Measurements from ENCODE around the gene RAMP2.
"Not testable (repeated sequence)": the region's sequence is repeated elsewhere in the genome, so short reads cannot be mapped to it uniquely, and the experiment has no call there.

Gene RAMP2

DNA sequence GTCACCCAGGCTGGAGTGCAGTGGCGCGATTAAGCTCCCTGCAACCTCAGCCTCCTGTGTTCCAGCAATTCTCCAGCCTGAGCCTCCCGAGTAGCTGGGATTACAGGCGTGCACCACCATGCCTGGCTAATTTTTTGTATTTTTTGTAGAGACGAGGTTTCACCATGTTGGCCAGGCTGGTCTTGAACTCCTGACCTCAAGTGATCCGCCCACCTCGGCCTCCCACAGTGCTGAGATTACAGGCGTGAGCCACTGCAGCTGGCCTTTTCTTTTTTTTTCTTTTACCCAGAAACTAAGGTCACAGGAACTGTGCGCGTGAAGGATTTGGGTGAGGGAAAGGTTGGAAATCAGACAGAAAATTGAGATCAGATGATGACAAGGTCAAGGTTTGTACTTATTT lies 8.9 kb downstream of the RAMP2 start:
- not testable (repeated sequence) for DNase-seq (ENCODE audit: low read depth)

DNA sequence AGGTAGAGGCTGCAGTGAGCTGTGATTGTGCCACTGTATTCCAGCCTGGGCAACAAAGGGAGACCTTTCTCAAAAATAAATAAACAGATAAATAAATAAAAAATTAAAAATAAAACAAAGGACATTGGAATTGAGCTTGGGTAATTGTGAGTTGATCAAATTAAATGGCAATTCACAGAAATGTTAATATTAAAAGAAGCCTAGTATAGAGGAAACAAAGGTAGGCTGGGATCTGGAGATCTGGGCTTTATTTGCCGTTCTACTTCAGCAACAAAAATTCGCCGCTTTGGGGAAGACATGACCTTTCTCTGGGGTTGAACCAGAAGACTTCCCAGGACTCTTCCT lies 11.9 kb downstream of the RAMP2 start:
- DNase-seq (ENCODE audit: low read depth): no peak

DNA sequence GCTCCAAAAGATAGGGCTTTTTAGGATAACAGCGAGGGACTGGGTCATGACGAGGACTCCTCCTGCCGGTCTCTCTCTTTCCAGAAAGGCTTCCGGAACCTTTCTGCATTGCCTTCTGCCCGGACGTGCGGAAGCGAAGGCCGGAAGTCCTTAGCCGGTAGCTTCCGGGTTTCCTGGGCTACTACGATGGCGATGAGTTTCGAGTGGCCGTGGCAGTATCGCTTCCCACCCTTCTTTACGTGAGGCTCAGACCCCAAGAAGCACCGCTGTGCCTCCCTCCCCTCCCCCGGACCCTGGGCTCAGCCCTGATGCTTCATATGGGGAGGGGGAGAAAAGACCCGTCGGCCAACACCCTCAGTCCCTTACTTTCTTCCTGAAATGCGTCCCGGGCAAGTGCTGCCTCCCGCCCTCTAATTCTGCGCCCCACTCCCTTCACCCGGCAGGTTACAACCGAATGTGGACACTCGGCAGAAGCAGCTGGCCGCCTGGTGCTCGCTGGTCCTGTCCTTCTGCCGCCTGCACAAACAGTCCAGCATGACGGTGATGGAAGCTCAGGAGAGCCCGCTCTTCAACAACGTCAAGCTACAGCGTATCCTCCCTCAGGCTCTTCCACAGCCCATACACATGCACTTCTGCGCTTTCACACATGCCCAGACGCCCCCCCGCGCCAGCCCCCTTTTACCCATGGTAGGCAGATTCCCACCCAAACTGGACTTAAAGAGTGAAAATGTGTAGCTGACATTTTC lies 12.4 kb downstream of the RAMP2 start, which contains the start of gene VPS25:
VPS25 (plus strand) TSS at position 160 of the 746 bp plus-strand sequence; CDS start at position 187, 27 bp downstream.
- DNase-seq (ENCODE audit: low read depth): peak; percentile 86

DNA sequence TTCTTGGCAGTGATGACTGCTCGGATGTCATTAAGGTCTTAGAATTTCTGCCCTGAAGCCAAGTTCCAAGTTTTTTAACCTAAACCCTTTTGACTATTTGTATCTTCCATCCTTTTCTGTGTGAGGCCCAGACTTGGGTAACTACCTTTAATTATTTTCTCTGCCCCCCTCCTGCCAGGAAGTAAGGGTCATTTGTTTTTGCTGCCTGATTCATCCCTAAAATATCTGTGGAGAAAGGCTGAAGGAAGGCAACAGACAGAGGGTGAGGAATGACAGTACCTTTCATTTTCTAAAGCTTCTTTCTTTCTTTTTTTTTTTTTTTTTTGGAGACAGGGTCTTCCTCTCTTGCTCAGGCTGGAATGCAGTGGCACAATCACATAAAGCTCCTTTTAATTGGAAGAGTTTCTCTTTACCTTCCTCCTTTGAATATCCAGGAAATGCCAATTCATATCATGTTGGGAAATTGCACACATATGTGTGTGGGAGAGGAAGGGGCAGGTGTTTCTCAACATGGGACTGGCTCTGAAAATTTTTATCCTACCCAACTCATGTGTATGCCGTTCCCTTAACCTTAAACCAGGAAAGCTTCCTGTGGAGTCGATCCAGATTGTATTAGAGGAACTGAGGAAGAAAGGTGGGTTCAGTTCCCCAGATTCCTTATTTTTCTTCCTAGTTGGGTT lies 13.2 kb downstream of the RAMP2 start:
- DNase-seq (ENCODE audit: low read depth): peak; percentile 51

DNA sequence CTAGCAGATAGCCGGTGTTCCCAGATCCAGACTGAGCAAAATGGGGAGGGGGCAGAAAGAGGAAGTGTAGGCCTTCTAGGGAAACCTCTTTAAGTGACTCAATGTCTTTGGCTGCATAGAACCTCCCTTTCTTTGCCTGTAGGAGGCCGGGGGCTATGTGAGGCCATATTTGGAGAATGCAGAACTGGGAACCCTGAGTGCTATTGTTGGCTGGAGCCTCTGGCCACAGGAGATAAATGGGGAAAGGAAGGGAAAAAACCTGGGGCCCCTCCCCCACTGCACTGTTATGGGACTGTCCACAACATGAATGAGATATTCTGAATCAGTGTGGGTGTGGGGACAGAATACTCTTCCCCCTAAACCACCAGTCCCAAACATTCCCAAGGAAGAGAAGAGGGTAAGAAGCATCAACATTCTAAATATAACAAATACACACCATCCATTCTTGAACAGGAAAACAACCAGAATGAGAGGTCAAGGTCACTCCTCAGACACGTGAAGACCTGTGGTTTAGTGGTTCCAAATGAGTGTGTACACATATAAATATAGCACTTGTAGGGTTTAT lies 14.6 kb downstream of the RAMP2 start:
- DNase-seq (ENCODE audit: low read depth): peak; percentile 56

DNA sequence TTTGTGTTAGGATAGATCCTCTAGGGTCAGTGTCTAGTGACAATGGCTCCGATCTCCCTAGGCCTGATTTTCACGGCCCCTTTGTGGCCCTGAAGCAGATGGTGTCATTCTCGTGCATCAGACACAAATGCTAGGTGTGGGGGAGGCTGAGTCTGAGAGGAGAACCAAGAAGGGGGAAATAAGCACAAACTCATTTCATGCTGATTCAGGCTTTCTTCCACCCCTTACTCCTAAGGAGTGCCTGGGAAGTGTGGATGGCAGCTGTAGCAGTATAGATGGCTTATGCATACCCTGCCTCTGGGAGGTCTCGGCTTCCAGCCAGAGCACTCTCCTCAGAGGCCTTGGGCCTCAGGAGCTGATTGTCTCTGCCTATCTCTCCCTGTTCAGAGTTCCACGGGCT lies 17.5 kb downstream of the RAMP2 start:
- DNase-seq (ENCODE audit: low read depth): no peak

DNA sequence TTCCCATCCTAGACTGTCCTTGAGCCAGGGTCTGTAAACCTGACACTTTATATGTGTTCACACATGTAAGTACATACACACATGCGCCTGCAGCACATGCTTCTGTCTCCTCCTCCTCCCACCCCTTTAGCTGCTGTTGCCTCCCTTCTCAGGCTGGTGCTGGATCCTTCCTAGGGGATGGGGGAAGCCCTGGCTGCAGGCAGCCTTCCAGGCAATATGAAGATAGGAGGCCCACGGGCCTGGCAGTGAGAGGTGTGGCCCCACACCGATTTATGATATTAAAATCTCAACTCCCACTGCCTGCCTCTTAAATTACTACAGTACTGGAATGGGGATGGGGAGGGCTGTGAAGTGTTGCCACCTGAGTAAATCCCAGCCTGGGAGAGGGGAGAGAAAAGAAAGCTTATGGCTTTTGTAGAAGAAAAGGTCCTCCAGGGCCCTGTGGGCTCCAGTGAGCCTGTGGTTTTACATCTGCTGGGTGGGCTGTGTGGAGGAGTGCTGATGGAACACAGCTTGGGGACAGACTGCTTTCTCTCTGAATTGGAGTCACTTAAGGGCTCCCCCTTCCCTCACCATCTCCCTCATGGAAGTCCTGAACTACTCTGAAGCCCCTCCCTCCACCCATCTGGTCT lies 18.4 kb downstream of the RAMP2 start:
- no peak for DNase-seq (ENCODE audit: low read depth)

DNA sequence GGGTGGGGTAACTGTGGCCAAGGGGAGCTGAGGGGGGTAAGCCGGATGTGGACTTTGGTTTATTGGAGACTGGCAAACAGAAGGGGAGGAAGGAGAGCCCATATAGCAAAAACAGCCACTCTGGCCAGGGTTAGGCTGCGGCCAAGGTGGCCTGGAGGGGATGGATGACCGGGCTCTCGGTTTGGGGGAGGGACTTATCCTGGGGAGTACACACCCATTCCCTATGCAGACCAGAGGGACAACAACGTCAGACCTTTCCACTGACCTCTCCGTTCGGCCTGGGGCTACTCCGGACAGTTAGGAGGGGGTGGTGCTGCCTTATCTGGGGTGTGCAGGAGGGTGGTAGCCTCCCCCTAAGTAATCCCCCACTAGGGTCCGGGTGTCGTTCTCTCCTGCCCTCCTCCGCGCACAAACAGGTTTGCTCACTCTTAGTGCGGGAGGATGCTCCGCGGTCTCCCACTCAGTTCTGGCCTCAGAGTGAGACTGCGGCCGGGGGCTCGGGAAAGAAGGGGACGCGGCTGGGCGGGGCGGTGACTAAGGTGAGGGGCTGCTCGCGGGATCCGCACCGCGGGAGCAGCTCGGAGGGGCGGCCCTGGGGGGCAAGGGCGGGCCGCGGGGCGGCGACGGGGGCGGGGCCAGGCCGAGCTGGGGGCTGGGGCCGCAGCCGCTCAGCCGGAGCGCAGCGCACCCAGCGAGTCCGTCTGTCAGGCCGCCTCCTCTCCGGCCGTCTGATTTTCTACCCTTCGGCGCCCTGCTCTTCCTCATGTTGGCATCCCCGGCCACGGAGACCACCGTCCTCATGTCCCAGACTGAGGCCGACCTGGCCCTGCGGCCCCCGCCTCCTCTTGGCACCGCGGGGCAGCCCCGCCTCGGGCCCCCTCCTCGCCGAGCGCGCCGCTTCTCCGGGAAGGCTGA lies 19.2 kb downstream of the RAMP2 start, which contains the start of gene WNK4:
WNK4 (plus strand) TSS at position 675 of the 915 bp plus-strand sequence; CDS start at position 764, 89 bp downstream.
- DNase-seq (ENCODE audit: low read depth): peak; percentile 47

DNA sequence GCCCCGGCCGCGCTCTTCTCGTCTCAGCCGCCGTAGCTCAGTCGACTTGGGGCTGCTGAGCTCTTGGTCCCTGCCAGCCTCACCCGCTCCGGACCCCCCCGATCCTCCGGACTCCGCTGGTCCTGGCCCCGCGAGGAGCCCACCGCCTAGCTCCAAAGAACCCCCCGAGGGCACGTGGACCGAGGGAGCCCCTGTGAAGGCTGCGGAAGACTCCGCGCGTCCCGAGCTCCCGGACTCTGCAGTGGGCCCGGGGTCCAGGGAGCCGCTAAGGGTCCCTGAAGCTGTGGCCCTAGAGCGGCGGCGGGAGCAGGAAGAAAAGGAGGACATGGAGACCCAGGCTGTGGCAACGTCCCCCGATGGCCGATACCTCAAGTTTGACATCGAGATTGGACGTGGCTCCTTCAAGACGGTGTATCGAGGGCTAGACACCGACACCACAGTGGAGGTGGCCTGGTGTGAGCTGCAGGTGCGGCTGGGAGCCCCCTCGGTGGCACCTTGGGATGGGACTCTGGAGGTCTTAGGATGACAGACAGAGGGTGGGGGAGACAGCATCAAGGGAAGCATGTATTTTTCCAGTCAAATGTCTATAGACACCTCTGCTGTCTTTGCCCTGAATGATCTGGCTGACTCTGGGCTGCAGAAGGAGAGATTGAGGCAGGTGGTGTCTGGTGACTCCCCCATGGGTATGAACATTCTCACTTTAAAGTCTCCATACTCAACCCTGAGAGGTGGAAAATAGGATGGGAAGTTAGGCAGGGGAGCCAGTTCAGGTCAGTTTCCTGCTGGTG lies 20.0 kb downstream of the RAMP2 start:
- DNase-seq (ENCODE audit: low read depth): peak; percentile 36

DNA sequence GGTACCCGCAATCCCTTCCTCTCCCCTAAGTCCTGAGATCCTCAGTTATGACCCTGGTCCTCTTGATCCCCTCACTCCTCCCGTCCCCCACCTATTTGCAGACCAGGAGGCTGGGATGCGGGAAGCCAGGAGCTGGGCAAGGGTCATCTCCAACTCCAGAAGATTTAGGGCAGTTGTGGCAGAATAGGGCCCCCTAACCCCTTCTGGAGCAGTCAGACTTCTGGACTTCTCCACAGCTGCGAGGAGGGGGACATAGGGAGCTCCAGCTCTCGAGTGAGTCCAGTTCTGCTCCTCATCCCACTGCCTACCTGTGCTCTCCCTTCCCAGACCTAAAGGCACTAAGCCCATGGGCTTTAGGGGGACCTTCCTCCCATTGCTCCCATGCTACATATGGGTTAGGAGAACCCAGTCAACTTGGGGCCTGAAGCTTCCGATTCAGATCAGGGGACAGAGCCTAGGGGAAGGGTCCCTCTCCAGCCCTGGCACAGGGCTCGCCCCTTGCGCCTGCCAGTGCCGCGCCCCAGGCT lies 20.7 kb downstream of the RAMP2 start:
- DNase-seq (ENCODE audit: low read depth): no peak

DNA sequence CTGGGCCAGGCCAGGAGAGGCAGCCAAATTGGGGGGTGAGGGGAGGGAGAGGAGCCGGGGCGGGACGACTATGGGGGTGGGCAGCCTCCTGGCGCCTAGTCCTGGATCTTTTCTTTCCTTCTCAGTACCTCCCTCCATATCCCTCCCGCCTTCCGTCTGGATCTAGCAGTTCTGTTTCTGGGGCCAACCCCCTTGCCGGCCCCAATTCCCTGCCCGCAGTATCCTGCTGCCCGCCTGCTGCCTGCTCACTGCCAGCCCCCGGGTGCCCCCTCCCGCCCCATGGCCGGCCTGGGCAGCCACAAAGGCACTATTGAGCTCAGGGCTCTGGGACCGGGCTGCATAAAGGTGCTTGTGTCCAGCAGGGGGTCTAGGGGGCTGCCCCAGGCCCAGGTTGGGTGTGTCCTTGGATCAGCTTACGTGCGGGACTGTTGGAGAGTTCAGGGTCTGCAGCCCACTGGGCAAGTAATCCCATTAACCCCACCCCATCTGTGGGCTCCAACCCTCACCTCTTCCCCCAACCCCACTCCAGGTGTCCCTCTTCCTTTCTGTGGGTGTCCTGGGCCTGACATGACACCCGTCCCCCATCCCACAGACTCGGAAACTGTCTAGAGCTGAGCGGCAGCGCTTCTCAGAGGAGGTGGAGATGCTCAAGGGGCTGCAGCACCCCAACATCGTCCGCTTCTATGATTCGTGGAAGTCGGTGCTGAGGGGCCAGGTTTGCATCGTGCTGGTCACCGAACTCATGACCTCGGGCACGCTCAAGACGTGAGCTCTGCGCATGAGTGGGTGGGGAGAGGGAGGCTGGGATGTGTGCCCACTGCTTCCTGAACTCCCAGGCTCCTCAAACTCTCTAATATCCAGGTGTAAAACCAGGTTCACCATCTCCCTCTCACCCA lies 21.4 kb downstream of the RAMP2 start:
- no peak for DNase-seq (ENCODE audit: low read depth)

DNA sequence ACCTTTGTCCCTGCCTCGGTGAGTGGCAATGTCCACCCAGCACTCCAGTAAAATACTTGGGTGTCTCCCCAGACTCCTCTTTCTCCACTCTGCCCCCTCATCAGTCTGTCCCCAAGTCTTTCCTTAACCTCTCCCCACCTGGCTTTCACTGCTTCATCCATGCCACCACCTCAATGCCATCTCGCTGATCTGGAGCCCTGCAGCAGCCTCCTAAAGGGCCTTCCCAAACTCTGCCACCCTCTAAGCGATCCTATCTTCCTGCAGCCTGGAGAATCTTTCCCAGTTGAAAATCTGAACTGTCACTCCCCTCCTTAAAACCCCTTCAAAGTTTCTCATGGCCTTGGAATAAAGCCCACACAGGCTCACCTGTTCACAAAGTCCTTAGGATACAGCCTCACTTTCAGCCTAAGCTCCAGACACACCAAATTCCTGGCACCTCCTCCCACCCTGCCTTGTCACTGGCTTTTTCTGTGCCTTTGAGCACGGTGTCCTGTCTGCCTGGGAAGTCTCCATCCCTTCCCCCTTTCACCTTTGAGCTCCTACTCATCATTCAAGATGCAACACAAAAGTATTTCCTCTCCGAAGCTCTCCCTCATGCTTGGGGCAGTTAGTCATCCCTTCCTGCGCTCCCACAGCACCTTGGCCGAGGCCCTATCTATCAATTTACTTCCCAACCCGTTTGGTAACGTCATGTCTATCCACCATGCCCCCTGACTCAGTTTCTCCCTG lies 22.2 kb downstream of the RAMP2 start:
- DNase-seq (ENCODE audit: low read depth): peak; percentile 86

DNA sequence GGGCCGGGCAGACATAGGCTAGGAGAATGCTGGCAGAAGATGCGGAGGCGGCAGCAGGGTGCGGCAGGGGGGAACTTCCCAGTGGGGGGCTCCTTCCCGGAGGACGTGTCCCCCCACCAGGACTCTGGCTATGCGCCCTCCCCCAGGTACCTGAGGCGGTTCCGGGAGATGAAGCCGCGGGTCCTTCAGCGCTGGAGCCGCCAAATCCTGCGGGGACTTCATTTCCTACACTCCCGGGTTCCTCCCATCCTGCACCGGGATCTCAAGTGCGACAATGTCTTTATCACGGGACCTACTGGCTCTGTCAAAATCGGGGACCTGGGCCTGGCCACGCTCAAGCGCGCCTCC lies 22.7 kb downstream of the RAMP2 start:
- no peak for DNase-seq (ENCODE audit: low read depth)

DNA sequence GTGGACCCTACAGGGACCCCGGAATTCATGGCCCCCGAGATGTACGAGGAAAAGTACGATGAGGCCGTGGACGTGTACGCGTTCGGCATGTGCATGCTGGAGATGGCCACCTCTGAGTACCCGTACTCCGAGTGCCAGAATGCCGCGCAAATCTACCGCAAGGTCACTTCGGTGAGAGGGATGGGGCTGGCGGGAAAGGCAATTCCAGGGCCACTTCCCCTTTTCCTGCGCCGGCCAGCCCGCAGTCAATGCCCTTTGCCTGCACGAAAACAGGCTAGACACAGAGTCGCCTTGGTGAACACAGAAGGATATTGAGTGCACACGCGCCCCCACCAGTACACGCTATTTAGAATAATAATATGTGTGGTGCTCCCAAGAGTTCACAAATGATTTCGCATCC lies 23.4 kb downstream of the RAMP2 start:
- DNase-seq (ENCODE audit: low read depth): no peak

DNA sequence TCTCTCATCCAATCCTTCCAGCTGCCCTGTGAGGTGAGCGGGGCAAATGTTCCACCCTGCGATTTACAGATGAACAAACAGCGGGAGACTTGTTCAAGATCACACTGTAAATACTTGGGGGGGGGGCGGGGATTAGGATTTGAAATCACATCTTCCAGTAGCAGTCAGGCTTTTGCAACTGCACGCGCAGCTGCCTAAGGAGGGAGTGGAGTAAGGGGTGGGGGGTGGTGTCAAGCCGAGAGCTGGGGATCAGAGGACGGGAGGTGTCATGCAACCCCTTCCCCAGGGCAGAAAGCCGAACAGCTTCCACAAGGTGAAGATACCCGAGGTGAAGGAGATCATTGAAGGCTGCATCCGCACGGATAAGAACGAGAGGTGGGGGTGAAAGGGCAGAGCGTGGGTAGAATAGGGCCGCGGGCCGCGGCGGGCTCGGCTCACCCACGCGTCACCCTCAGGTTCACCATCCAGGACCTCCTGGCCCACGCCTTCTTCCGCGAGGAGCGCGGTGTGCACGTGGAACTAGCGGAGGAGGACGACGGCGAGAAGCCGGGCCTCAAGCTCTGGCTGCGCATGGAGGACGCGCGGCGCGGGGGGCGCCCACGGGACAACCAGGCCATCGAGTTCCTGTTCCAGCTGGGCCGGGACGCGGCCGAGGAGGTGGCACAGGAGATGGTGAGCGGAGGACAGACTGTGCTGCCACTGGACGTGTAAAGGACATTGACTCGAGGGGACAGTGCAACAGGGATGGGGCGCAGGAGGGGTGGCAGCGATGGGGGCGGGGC lies 24.0 kb downstream of the RAMP2 start:
- DNase-seq (ENCODE audit: low read depth): no peak

DNA sequence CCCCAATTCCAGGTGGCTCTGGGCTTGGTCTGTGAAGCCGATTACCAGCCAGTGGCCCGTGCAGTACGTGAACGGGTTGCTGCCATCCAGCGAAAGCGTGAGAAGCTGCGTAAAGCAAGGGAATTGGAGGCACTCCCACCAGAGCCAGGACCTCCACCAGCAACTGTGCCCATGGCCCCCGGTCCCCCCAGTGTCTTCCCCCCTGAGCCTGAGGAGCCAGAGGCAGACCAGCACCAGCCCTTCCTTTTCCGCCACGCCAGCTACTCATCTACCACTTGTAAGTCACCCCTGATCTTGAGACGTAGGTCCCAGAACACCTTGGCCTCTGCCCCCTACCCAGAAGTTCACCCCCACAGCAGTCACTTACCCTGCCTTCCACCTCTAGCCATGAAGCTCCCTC lies 26.2 kb downstream of the RAMP2 start:
- DNase-seq (ENCODE audit: low read depth): no peak

DNA sequence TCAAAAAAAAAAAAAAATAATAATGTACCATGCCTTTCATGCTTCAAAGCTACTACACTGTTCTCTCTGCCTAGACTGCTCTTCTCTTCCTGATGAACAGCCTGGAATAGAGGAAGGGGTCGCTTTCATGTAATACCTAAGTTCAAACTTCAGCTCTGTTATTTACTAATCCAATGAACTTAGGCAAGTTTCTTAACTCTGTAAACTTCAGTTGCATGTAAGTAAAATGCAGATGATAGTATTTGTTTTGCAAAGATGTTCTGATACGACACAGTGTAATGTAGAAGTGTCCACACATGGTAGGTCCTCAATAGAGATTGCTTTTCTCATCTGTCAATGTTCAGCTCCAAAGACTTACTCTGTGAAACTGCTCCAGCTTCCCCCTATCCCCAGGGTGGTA lies 30.9 kb downstream of the RAMP2 start:
- no peak for DNase-seq (ENCODE audit: low read depth)

DNA sequence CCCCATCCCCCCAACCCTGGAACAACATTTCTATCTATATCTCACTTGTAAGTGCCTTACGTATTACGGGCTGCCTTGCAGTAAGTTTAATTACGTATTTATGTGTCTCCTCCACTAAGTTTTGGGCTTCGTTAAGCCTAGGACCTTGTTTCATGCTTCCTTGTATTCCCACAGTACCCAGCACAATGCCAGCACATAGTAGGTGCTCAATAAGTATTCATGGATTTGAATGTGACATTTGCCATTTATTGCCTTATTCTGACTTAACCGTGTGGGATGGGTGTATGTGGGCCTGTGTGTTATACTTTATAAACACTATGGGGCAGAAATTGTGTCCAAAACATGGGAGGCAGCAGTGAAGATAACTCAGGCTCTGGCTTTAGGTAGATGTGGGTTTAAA lies 31.5 kb downstream of the RAMP2 start:
- no peak for DNase-seq (ENCODE audit: low read depth)

Measured in iris pigment epithelial cell (primary cell).